ENCODE results near the gene ZBED4.

ZBED4 gene

DNA sequence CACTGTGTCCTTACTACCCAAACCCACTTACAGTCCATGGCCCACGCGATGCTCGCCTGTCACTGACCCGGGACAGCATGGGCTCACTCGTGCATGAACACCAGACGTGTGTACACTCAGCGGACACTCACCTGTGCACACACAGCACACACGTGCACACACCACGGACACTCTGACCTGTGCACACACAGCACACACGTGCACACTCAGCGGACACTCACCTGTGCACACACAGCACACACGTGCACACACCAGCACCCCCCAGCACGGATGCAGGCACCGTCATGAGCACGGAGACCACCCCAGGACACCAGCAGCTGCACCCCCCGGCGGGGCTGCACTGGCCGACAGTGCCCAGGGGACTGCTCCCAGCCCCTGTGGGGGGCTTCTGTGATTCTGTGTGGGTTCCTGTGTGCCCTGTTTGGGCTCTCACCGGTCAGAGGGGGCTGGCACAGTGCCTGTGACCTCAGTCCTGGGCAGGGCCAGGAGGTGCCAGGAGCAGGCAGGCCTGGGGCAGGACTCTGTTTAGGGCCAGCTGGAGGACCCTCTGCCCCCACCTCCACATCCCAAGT is 85.0 kb downstream of the ZBED4 start:
- in situ Hi-C loops (cut with MboI; ENCODE audit: low pct_unique_long_range_greater_than_20kb, low sequenced_read_pairs), result loop anchor here (10.0 kb wide), 1 partner anchor 266 kb away; the partner anchor contains the start of gene SELENOO
- no peak for DNase-seq
